K562 (cell line): ENCODE results near the gene PPP1R13B. TPM values are rescaled to one million over a fixed set of nuclear protein-coding genes. Genes with fewer than 3 reads are reported as not detected.

Experiments
- ZNF318 ChIP-seq, 2 experiments: fragments of 450-650 bp; IDR thresholded peaks; 2 replicates each; pipeline ENCODE4 v1.6.1; 2016; ENCODE audit warnings: mild to moderate bottlenecking in 2 of 2, borderline replicate concordance in 1 of 2, low read depth in 1 of 2, moderate library complexity in 1 of 2
- polyA plus RNA-seq, 8 experiments: library from polyadenylated mRNA; depleted of rRNA in 4 of 8; stranded (reverse) in 5 of 8; unstranded in 3 of 8; fragments of >200 nt; fragmentation: Nextera tagmentation in 2 of 8; fragmentation: Illumina TruSeq in 1 of 8; extraction: Ambion mirVana in 2 of 8; extraction: Trizol in 1 of 8; gene quantifications; 2 replicates each; pipeline versions ENCODE4 v1.2.1 to v1.2.3, GENCODE V29; 2011 to 2014; ENCODE audit warnings: inconsistent platforms in 1 of 8, missing spikeins in 1 of 8
- total RNA-seq, 7 experiments: library from RNA; depleted of rRNA in 6 of 7; stranded (reverse); fragments of >200 nt in 6 of 7; fragmentation: Illumina TruSeq in 2 of 7; extraction: Trizol in 2 of 7; gene quantifications; 2 replicates each; pipeline versions ENCODE4 v1.2.1 to v1.2.3, GENCODE V29; 2011 to 2021; ENCODE audit warnings: low replicate concordance in 1 of 7

Gene PPP1R13B
- total and polyA plus RNA-seq, 9 of the 15 experiments (the other 6 are each of a cell fraction or from before 2014, with no cell fraction given): 0.03 to 1.7 (median 0.15) TPM

DNA sequence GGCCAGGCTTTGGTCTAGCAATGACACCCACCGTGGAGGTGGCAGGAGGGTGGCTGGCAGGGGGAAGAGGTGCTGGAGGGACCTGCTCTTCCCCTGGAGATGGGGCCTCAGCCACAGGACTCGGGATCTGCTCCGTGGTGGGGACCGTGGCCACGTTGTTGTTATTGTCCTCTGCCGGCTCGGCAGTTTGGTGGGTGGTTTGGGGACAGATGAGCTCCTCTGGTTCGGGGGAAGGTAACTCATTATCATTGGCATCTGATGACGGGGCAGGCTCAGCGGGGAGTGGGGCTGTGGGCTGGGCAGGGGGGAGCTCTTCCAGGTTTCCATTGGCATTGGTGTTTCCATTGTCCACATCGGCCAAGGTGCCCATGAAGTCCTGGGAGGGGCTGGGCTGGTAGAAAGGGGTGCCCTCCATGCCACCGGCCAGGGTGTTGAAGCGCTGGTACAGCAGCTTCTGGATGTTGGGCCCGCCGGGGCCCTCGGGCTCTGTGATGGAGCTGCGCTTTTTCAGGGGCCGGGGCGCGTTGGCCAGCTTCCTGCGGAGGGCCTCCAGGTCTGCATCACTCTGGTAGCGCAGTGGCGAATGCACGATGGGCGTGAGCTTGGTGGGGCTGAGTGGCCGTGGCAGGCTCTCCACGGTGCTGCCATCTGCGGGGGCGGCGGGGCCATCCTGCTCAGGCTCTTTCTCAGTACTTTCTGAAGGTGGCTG, 107.4 kb downstream of the PPP1R13B start (continued):
- TF ChIP-seq ZNF318 (IDR thresholded peaks at IDR 0.05; ENCODE audit: borderline replicate concordance in 1 of 2, low read depth in 1 of 2): no peak
